ENCODE measurements around the gene MAML3. TPM values are rescaled to one million over a fixed set of nuclear protein-coding genes. Genes with fewer than 3 reads are reported as not detected.

MAML3 gene
- total and polyA plus RNA-seq, 2 experiments from 2014 or later = 4.1 to 11.2 TPM

DNA sequence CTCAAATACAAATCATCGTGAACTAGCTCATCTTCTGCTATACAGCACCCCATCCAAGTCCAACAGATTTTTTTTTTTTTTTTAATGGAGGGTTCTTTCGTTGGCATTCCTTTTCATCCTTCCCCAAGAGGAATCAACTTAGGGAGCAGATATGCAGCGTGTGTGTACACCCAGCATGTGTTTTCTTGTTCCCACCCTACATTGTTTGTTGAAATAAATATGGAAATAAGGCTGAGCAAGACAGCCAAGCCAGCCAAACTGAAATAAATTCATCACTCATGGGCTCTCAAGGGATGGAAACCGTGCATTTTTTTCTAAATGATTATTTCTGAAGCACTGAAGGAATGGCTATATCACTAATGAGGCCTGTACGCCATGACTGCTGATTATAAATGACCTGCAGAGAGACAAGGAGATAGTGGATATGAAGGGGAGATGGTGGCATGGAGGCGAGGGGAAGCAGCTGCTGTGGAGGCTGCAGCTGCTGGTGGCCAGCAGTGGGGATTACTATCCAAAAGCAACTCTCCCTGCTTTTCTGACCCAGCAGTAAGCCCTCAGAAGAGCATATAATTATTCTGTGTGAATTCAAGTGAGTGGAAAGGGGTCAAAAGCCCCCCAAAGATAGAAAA, 314.5 kb downstream of the MAML3 start:
- no peaks in the 10 kb centered on the region for H3K27me3 ChIP-seq
- H3K36me3 ChIP-seq (replicated peaks; ENCODE audit: insufficient read depth, low read depth) = no peaks in the 10 kb centered on the region
- no peaks in the 10 kb centered on the region for H3K9me3 ChIP-seq (ENCODE audit: low read depth)
- DNase-seq (ENCODE audit: low spot score) = no peak
- H3K4me1 ChIP-seq (ENCODE audit: insufficient read depth) = peaks cover 16% of the 10 kb centered on the region
- no peak overlapping the region for H2AFZ ChIP-seq
- no peak overlapping the region for H3K4me3 ChIP-seq
- H4K20me1 ChIP-seq (ENCODE audit: insufficient read depth, poor library complexity, severe bottlenecking) = no peaks in the 10 kb centered on the region
- no peak overlapping the region for H3K27ac ChIP-seq
- H3K9me2 ChIP-seq (replicated peaks; ENCODE audit: insufficient read depth) = no peaks in the 10 kb centered on the region
- 92% methylated on average over 6 of the region's 6 CpGs for WGBS (ENCODE audit: low lambda C conversion rate, missing lambda C conversion rate)
- peak overlapping the region; percentile 20 for H3K4me2 ChIP-seq
- TF ChIP-seq, protein P1, sequence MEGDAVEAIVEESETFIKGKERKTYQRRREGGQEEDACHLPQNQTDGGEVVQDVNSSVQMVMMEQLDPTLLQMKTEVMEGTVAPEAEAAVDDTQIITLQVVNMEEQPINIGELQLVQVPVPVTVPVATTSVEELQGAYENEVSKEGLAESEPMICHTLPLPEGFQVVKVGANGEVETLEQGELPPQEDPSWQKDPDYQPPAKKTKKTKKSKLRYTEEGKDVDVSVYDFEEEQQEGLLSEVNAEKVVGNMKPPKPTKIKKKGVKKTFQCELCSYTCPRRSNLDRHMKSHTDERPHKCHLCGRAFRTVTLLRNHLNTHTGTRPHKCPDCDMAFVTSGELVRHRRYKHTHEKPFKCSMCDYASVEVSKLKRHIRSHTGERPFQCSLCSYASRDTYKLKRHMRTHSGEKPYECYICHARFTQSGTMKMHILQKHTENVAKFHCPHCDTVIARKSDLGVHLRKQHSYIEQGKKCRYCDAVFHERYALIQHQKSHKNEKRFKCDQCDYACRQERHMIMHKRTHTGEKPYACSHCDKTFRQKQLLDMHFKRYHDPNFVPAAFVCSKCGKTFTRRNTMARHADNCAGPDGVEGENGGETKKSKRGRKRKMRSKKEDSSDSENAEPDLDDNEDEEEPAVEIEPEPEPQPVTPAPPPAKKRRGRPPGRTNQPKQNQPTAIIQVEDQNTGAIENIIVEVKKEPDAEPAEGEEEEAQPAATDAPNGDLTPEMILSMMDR (IDR thresholded peaks at IDR 0.05; ENCODE audit: poor library complexity) = no peak
- peaks cover 17% of the 10 kb centered on the region for H3K79me2 ChIP-seq

DNA sequence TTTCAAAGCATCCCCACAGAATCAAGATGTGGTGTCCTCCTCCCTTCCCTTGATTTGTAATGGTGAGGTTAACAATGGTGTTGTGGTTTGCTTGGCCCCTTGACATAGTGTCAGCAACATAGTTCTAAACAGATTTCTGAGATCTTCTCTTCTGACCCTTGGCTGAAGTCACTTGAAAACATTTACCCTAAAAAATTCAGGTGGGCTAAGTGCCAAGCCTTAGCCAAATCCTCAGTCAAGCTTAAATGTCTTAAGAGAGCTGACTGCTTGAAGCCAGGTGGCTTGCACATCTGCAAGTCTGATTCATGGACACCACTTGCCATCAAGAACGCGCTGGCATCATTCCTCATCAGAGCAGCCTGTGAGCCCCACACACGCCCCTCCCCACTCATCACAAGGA, 315.2 kb downstream of the MAML3 start:
- Histone ChIP-seq H3K36me3 (replicated peaks; ENCODE audit: insufficient read depth, low read depth) (no peaks in the 10 kb centered on the region), H3K27ac (no peak overlapping the region)

DNA sequence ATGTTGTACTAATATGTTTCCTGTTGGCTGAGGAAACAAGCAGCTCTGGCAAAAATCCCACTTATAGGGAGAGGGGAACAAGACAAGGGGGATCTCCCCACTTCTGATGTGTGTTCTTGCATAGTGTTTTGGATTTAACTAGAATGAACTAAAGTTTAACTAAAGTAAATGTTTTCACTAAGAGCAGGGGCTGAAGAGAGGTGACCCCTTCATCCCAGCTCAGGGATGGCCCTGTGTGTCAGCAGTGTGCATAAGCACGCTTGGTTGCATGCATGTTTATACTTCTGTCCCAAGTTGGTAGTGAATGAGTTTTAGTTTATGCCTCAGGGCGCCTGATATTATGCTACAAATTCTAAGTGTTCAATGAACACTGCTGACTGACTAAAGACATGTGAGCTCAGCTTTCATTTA, 319.0 kb downstream of the MAML3 start:
- Histone ChIP-seq H3K4me3 (no peak overlapping the region), H3K9me2 (replicated peaks; ENCODE audit: insufficient read depth) (no peaks in the 10 kb centered on the region), H4K20me1 (ENCODE audit: insufficient read depth, poor library complexity, severe bottlenecking) (no peaks in the 10 kb centered on the region), H3K4me1 (ENCODE audit: insufficient read depth) (peaks cover 3% of the 10 kb centered on the region), H3K9me3 (ENCODE audit: low read depth) (no peaks in the 10 kb centered on the region), H3K27me3 (no peaks in the 10 kb centered on the region), H3K36me3 (replicated peaks; ENCODE audit: insufficient read depth, low read depth) (no peaks in the 10 kb centered on the region), H3K27ac (no peak overlapping the region), H2AFZ (no peak overlapping the region), H3K79me2 (peaks cover 18% of the 10 kb centered on the region), H3K4me2 (no peak overlapping the region)
- TF ChIP-seq, protein P1 (IDR thresholded peaks at IDR 0.05; ENCODE audit: poor library complexity) = no peak
- TF ChIP-seq EZH2phosphoT487 (IDR thresholded peaks at IDR 0.05; ENCODE audit: low read depth, severe bottlenecking, unreplicated experiment) = no peak
- no peak for TF ChIP-seq EZH2 (IDR thresholded peaks at IDR 0.05; ENCODE audit: borderline replicate concordance)
- WGBS (ENCODE audit: low lambda C conversion rate, missing lambda C conversion rate) = 74% methylated on average over 2 of the region's 2 CpGs
- DNase-seq (ENCODE audit: low spot score) = no peak

More for the DNA sequence above, 315.2 kb downstream of the MAML3 start:
- H2AFZ ChIP-seq = no peak overlapping the region
- H3K4me3 ChIP-seq = no peak overlapping the region
- H3K9me2 ChIP-seq (replicated peaks; ENCODE audit: insufficient read depth) = no peaks in the 10 kb centered on the region
- no peaks in the 10 kb centered on the region for H3K9me3 ChIP-seq (ENCODE audit: low read depth)
- DNase-seq (ENCODE audit: low spot score) = no peak
- no peak for TF ChIP-seq EZH2 (IDR thresholded peaks at IDR 0.05; ENCODE audit: borderline replicate concordance)
- H4K20me1 ChIP-seq (ENCODE audit: insufficient read depth, poor library complexity, severe bottlenecking) = no peaks in the 10 kb centered on the region
- H3K4me1 ChIP-seq (ENCODE audit: insufficient read depth) = peaks cover 16% of the 10 kb centered on the region
- H3K79me2 ChIP-seq = peaks cover 17% of the 10 kb centered on the region
- WGBS (ENCODE audit: low lambda C conversion rate, missing lambda C conversion rate) = 100% methylated on average over 3 of the region's 3 CpGs
- no peaks in the 10 kb centered on the region for H3K27me3 ChIP-seq
- no peak overlapping the region for H3K4me2 ChIP-seq

DNA sequence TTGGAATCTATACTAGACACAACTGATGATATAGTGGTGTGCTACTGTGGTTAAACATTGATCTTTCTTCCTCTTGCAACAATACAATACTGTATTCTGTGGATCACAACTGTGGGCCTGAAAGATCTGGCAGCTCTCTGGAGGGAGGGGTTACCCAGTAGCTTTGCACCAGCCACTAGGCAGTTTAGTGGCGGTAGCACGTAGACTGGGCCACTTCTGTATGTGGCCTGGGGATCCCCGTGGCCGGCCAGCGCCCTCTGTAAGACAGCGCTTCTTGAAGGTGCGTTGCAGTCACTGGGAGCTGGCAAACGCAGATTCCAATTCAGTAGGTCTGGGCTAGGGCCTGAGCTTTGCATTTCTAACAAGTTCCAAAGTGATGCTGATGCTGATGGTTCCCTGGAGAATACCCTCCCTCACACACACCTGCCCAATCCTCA, 319.7 kb downstream of the MAML3 start:
- no peaks in the 10 kb centered on the region for H3K36me3 ChIP-seq (replicated peaks; ENCODE audit: insufficient read depth, low read depth)
- no peaks in the 10 kb centered on the region for H3K27me3 ChIP-seq
- no peak overlapping the region for H3K4me2 ChIP-seq
- no peak overlapping the region for H2AFZ ChIP-seq
- H3K9me3 ChIP-seq (ENCODE audit: low read depth) = no peaks in the 10 kb centered on the region
- DNase-seq (ENCODE audit: low spot score) = no peak
- H3K27ac ChIP-seq = no peak overlapping the region
- WGBS (ENCODE audit: low lambda C conversion rate, missing lambda C conversion rate) = 94% methylated on average over 8 of the region's 8 CpGs
- peaks cover 13% of the 10 kb centered on the region for H3K79me2 ChIP-seq
- TF ChIP-seq EZH2 (IDR thresholded peaks at IDR 0.05; ENCODE audit: borderline replicate concordance) (no peak), EZH2phosphoT487 (IDR thresholded peaks at IDR 0.05; ENCODE audit: low read depth, severe bottlenecking, unreplicated experiment) (no peak)
- TF ChIP-seq, protein P1 (IDR thresholded peaks at IDR 0.05; ENCODE audit: poor library complexity) = no peak
- no peaks in the 10 kb centered on the region for H3K9me2 ChIP-seq (replicated peaks; ENCODE audit: insufficient read depth)
- no peak overlapping the region for H3K4me3 ChIP-seq
- H3K4me1 ChIP-seq (ENCODE audit: insufficient read depth) = no peaks in the 10 kb centered on the region
- H4K20me1 ChIP-seq (ENCODE audit: insufficient read depth, poor library complexity, severe bottlenecking) = no peaks in the 10 kb centered on the region

All from hepatocyte (in vitro differentiated cells).